NCI-H345 treated with DMSO at 0.1 percent for 48 hours (cell line): ENCODE data around the gene COL19A1.
"Not testable (repeated sequence)": the region's sequence is repeated elsewhere in the genome, so short reads cannot be mapped to it uniquely, and the experiment has no call there.

ENCODE experiments used
- DNase-seq: peaks from one replicate; lab custom pipeline; 2025; ENCODE audit not compliant: unreplicated experiment; lab: John Stamatoyannopoulos, UW

Gene COL19A1

DNA sequence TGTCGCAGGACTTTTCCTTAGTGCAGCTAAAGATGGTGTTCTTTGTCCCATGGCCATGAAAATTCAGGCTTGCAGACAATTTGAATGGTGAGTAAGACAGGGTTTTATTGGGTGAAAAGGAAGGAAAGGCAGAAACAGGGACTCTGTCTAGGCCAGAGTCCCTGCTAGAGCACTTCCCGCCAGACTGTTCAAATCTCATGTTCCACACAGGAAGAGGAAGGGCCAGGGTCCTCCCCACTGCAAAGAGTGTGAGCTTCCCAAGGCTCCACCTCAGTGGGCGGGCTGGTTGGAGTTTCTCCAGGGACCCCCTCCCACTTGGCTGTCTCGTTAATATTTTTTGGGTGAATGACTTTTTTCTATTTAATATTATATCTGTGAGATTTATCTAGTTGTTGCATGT, 29.0 kb downstream of the COL19A1 start:
- no peak for DNase-seq

DNA sequence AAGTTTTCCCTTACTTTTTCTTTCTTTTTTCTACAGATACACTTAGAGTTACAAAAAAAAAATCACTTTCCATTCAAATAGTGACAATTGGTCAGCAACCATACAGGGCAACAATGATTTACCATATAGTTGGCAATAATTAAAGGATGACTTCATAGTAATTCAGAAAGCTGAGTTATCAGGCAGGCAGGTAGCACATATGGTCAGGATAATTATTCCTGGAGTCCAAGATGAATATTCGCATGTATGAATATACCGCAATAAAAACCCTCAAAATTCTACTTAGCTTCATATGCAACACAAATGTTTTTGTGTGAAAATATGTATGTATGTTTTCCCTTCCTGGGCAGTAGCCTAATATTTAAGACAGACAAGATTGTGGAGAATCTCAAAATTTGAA, 34.5 kb downstream of the COL19A1 start:
- DNase-seq: no peak

DNA sequence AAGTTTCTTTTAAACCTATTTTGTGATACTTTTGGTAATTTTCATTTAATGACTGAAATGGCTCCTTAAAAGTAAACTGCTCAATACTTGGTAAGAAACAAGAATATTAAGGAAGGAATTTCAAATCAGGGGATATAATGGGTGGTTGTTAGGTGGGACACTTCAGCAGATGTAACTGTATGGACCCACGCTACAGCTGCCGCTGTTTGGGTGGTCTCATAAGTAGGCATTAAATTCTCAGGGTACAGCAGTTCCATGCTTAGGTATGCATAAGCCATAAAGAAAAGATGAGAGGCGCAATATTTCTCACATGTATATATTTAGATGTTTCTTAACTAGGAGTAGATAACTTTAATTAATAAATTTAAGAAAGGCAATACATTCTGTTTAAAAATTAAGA, 35.0 kb downstream of the COL19A1 start:
- no peak for DNase-seq

DNA sequence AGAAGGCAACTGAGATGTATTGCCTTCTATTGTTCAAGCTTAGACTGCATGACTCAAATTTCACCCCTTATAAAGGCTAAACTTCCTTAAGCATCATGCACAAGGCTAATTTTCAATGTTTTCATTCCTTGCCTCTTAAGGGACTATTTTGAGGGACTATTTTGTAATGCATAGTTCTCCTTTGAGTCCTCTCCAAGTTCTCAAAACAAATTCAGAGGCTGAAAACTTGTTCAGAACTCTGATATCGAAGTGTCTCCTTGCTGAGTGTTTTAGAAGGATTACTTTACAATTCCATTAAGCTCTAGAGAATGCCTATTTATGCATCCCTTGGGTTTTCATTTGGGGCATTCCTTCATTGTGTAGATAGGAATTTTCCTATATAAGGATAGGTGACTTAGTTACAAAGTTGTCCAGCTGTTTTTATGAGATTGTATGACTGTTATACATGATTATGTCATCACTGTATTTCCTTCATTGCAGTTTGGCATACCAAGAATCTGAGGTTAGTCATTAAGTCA, 41.7 kb downstream of the COL19A1 start:
- DNase-seq: no peak

DNA sequence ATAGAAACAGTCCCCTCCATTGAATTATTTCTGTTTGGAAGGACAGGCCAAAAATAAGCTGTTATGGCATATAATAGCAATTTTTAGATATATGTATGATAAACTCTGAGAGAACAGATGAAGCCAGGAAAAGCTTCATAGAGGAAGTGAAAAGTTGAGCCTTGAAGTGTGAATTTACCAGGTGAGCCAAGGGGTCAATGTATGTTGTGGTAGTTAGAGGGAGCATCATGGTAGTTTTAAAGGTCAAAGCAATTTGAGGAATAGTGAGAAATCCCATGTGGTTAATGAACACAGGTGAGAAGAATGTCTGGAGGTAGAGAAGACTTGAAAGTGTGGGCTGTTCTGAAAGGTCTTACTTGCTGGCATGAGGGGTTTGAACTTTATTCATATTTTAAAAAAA, 47.0 kb downstream of the COL19A1 start:
- DNase-seq: no peak

DNA sequence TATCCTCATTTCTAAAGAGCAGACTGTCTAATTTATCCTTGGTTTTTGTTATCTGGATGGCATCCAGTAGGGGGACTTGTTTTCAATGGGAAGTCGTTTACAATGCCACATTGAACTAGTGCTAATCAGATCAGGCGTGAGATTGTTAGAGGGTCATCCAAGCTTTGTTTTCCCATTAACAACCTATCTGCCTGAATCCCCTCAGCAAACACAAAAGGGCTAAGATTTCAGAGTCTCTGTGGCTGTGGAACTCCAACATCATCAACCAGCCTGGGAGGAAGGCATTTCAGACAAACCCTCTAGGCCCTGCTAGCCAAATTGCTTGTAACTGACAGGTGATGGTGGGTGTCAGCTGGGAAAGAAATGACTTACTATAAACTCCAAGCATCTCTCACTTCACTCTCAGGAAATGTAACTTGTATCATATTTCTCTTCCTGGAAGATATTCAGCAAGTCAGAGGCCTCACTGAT, 47.7 kb downstream of the COL19A1 start:
- no peak for DNase-seq

DNA sequence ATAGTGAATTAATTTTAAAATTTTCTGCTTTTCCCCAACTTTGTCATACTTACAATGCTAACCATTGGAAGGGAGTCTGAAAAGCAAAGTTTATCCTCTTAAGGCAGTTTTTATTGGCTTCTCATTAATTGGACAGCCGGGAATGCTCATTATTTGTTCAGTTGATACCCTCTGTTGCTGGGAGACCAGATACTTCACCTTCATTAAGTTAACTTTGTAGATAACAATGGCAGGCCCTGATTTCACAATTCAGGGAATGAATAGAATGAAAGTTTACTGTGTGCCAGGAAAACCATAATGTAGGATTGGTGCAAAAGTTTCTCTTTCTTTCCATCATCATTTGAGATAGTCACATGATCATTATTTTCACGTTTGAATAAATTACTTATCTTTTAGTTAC, 49.0 kb downstream of the COL19A1 start:
- no peak for DNase-seq

DNA sequence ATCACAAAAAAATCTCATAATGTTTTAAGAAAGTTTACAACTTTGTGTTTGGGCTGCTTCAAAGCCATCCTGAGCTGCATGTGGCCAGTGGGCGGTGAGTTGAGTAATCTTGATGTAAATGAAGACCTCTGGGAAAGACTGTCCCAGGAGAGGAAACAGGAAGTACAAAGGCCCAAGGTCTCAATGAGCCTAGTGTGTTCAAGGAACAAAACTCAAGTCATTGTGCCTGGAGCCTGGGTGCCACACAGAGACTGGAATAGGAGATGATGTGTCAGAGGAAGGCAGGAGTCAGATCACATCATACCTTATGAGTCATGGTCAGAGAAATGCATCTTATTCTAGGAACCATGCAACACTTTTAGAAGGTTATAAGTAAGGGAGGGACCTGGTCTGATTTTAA, 51.5 kb downstream of the COL19A1 start:
- no peak for DNase-seq

DNA sequence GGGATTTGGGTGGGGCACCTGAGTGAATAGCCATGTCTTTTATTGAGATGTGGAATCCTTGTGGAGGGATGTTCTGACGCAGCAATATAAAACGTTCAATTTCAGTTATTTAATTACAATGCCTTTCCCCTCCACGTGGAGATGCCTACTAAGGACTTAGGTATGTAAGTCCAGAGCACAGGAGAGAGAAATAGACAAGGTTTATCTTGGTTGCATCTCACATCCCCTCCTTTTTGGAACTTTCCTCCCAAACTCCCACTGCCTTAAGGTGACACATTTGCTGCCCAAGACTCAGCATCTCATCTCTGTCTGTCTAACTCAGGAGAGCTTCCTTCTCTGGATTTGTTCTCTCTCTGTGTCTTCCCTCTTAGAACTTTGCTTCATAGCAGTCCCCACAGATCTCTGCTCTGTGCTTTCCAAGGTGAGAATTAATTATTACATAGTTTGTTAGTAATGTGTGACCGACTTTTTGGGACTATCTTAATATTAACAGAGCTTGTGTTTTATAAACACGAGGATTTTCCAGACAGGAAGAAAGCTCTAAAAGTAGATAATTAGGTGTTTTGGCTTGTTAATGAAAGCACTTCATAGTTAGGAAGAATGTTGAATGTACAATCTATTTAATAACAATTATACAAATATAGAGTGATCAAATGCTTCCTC, 52.6 kb downstream of the COL19A1 start:
- no peak for DNase-seq

DNA sequence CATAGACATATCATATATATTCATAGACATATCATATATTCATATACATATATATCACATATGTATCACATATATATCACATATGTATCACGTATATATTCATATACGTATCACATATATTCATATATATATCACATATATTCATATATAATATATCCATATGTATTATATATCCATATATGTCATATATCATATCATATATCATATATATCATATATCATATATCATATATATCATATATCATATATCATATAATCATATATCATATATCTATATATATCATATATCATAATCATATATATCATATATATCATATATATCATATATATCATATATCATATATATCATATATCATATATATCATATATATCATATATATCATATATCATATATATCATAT, 54.7 kb downstream of the COL19A1 start:
- not testable (repeated sequence) for DNase-seq

DNA sequence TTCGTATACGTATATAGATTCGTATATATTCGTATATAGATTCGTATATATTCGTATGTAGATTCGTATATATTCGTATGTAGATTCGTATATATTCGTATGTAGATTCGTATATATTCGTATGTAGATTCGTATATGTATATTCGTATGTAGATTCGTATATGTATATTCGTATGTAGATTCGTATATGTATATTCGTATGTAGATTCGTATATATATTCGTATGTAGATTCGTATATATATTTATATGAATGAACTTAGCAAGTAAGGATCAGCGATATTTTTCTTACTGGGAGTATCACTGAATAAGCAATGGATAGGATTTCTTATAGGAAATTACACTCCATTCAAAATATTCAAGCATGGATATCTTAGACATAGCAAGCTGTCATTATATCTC, 55.3 kb downstream of the COL19A1 start:
- not testable (repeated sequence) for DNase-seq

DNA sequence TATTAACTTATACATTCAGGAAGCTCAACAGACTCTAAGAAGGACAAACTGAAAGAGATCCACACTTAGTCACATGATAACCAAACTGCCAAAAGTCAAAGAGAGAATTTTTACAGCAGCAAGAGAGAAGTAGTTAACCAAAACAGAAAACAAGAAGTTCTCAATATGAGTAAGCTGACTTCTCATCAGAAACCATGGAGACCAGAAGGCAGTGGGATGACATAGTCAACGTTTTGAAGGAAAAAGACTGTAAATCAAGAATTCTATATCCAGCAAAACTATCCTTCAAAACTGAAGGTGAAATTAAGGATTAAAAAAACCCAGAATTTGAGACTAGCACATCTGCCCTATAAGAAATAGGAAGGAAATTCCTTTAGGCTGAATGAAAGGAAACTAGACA, 60.4 kb downstream of the COL19A1 start:
- DNase-seq: no peak

DNA sequence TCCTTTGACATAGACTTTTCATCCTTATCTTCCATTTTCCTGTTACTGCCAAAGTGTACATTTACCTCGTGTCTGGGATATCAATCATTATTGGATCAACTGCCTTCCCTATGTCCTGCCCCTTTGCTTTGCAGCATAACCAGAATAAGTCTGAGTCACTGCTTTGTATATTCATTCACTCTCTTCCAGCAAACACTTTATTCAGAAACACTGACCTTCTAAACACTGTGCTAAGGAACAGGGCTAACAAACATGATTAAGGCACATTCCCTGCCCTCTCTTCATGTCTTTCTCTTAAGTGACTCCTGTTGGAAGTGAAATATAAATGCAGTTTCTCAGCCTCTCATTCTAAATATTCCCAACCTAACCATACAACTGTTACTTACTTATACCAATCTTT, 66.9 kb downstream of the COL19A1 start:
- DNase-seq: no peak

DNA sequence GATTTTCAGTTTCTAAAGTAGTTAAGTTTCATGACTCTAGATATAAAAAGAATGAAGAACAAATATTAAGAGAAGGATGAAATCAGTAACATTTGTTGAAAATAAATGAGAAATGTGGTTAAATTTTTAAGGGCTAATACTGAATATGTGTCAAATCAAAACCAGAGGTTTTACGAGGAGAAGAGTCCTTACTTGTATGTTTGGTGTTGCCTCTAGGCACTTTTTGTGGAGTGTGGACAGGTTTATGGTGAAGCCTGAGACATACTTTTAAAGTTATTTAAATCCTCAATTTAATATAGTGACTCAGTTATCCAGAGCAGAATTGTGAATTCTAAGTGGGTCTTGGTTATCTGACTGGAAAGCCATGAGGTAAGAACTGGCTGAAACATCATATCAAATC, 68.7 kb downstream of the COL19A1 start:
- DNase-seq: no peak

DNA sequence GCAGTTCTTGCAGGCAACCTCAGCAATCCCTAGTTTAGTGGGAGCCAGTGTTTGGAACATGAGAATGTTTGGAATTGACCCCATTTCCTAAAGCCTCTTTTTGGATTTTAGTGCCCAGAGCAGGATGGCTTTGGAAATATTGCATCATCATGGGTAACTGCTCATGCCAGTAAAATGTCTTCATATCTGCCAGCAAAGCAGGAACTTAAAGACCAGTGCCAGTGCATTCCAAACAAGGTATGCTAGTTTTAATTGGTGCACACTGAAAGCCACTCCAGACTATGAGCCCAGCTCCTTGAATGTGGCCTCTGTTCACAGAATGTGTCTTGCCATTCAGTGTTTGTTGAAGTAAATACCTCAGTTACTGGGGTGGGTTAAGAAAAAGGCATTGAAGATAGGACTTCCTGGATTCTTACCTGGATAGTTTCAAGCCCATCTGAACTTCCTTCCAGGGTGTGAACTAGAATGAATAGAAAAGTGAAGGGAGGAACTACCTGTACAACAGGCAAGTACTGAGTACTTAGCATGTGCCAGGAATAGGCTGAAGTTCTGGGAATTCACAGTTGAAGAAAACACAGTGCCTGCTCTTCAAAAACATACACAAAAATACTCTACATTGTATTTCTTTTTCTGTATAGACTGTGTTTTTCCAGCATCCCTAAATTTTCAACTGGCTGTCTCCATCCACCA, 70.5 kb downstream of the COL19A1 start:
- DNase-seq: no peak

DNA sequence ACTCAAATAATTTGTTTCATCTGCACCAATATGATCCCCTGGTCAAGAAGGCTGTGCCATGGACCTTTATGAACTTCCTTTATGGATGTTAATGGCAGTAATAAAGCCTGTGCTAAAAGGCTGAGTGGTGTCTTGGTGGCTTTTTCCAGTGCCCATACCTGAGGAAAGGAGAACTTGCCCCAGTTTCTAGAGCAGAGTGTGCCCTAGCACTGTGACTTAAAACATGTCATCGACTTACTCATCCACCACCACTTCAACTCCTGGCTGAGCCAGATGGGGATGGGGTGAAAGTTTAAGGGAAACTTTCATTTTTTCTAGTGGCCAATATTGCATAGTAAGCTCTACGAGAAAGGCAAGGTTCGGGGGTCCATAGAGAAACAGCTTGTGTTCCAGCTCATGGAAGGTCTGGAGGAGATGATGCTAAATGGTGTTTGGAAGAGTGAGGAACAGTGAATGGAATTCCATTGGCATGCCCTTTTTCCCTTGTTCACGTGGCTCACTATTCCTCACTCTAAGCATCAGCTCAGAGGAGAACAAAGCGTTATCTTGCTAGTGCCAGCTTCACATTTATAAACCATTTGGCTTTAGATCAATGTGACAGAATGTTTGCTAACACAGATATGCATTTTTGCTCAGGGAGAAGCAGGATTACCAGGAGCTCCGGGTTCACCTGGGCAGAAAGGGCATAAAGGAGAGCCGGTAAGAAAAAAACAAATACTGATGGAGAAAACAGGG, 71.2 kb downstream of the COL19A1 start:
- no peak for DNase-seq

DNA sequence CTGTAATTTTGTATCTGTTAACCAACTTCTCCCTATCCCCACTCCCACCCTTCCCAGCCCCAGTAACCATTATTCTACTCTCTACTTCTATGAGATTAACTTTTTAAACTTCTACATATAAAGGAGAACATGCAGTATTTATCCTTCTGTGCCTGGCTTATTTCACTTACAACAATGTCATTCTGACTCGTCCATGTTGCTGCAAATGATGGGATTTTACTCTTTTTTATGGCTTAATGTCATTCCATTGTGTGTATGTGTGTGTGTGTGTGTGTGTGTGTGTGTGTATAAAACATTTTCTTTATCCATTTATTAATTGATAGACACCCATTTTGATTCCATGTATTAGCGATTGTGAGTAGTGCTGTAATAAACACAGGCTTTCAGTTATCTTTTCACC, 76.1 kb downstream of the COL19A1 start:
- no peak for DNase-seq

DNA sequence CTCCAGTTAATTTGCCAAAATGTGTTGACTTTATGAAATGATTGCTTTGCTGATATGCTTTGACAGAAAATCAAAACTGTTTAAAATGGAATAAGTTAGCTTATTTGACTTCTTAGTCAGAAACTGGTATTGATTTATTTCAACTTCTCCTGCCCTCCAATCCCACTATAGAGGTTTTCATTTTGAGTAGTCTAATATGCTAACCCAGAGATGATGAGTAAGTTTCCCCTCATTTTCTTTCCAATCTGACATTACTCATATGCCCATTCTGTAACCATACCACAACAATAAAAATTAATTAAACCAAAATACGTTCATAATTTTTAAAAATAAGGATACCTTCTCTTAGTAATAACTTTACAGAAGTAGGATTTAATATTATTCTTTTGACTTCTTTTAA, 78.8 kb downstream of the COL19A1 start:
- DNase-seq: no peak

DNA sequence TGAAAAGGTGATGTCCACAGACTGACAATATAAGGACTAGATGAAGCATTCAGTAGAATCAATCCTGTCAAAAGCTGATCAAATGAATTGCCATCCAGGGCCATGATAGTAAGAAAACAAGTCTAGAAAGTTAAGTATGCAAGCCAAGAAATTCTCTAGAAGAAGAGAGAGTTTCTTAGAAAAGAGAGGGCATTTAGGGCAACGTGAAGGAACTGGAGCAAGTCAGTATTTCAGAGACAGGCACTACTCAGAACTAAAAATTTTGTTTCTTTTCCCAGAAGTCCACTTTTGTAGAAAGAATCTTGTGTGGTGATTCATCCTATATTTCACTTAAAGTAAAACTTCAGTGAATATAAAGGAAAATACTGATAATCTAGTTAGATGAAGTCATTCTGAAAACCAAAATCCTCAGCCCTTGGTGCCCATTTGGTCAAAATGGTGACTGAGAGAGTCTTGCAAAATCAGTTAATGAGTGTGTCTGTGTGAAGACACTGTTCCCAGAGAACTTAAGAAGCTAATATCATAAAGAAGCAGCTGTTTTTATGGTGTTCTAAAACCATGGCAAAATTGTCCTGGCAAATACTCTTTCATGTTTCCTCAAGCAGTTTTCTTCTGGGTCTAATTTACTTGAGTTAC, 82.2 kb downstream of the COL19A1 start:
- DNase-seq: no peak

DNA sequence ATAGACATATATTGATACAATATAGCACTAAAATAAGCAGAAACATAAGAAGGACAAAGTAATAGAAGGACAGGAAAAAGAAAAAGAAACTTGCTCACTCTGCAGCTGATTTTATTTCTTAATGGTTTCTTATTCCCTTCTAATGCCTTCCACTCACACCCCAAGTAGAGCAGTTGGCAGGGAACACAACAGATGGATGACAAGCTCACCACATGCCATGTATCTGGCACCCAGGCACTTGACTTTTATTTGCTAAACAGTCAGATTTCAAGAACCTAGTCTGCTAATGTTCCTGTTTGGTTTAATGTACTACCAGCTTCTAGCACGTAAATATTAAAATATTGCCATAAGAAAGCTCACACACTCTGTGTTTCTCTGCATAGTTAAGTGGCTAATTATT, 87.1 kb downstream of the COL19A1 start:
- peak; percentile 12 for DNase-seq

DNA sequence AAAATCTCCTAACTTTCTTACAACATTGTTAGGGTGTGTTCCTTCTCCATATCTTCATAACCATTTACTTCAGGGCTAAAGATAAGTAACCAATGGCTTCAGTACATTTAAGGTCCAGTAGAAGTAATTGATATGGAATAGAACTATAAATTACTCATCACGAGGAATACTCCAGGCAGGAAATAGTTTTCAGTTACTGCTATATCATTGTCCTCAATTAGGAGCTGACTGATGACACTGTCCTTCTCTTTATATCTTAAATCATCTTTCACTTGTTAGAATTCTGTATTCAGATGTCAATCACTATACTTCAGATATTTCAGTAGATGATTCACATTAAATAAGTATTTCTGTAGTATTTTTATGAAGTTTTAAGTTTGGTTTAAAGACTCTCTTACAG, 88.4 kb downstream of the COL19A1 start:
- DNase-seq: no peak
